ENCODE measurements around the gene CTRB2. TPM values are rescaled to one million over a fixed set of nuclear protein-coding genes. Genes with fewer than 3 reads are reported as not detected.

Gene CTRB2
- total RNA-seq, 2 donors from 2014 or later = 12.5 TPM

DNA sequence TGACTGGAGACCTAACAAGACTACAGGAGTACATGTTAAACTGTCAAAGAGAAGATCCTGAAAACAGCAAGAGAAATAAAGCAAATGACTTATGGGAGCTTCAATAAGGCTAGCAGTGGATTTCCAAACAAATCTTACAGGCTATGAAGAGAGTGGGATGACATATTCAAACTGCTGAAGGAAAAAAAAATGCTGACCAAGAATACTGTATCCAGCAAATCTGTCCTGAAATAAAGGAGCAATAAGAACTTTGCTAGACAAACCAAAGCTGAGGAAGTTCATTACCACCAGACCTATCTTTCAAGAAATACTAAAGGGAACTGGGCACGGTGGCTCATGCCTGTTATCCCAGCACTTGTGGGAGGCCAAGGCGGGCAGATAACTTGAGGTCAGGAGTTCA, 30.0 kb downstream of the CTRB2 start:
- Histone ChIP-seq H3K27me3 (replicated peaks; ENCODE audit: insufficient read depth) (no peaks in the 10 kb centered on the region), H3K4me3 (no peak overlapping the region), H3K9me3 (peaks cover 29% of the 10 kb centered on the region), H3K36me3 (no peaks in the 10 kb centered on the region), H3K27ac (no peak overlapping the region), H3K4me1 (ENCODE audit: control insufficient read depth in 1 of 2, low read depth in 2 of 2) (no peaks in the 10 kb centered on the region)
- ATAC-seq (ENCODE audit: insufficient number of reproducible peaks, low FRiP score, low read depth) (no peak), DNase-seq (ENCODE audit: low spot score) (no peak)
- TF ChIP-seq CTCF (IDR thresholded peaks at IDR 0.05) = no peak

DNA sequence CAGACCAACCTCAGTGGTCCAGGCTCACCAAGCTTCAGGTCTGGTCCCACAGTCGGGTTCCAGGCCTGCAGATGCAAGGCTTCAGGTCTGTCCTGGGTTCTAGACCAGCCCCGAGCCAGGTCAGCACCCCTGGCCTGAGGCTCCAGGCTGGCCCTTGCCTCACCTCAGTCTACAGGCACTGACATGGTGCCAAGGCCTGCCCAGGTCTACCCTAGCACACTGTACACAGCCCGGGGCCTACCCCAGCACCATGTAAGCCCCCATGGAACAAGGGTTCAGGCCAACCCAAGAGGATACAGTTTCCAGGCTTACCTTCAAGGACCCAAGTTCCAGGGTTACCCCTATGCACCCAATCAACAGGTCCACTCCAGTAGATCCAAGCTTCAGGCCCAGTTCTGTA, 31.9 kb downstream of the CTRB2 start:
- H3K4me3 ChIP-seq = no peak overlapping the region
- DNase-seq (ENCODE audit: low spot score) (no peak), ATAC-seq (ENCODE audit: insufficient number of reproducible peaks, low FRiP score, low read depth) (no peak)
- H3K36me3 ChIP-seq = peaks cover 9% of the 10 kb centered on the region
- H3K27ac ChIP-seq = no peak overlapping the region
- H3K4me1 ChIP-seq (ENCODE audit: control insufficient read depth in 1 of 2, low read depth in 2 of 2) = no peaks in the 10 kb centered on the region
- no peak for TF ChIP-seq CTCF (IDR thresholded peaks at IDR 0.05)
- H3K27me3 ChIP-seq (replicated peaks; ENCODE audit: insufficient read depth) = no peaks in the 10 kb centered on the region
- peaks cover 46% of the 10 kb centered on the region for H3K9me3 ChIP-seq

- TF ChIP-seq CTCF (IDR thresholded peaks at IDR 0.05) = no peak
- H3K27me3 ChIP-seq (replicated peaks; ENCODE audit: insufficient read depth) = no peaks in the 10 kb centered on the region
- ATAC-seq (ENCODE audit: insufficient number of reproducible peaks, low FRiP score, low read depth) (no peak), DNase-seq (ENCODE audit: low spot score) (no peak)
- peaks cover 34% of the 10 kb centered on the region for H3K36me3 ChIP-seq
- no peak overlapping the region for H3K4me3 ChIP-seq
- H3K4me1 ChIP-seq (ENCODE audit: control insufficient read depth in 1 of 2, low read depth in 2 of 2) = no peaks in the 10 kb centered on the region
- peaks cover 66% of the 10 kb centered on the region for H3K9me3 ChIP-seq
- no peak overlapping the region for H3K27ac ChIP-seq
Measured at GRCh38 chr16:75172578-75172977, 34.4 kb downstream of the CTRB2 start.

DNA sequence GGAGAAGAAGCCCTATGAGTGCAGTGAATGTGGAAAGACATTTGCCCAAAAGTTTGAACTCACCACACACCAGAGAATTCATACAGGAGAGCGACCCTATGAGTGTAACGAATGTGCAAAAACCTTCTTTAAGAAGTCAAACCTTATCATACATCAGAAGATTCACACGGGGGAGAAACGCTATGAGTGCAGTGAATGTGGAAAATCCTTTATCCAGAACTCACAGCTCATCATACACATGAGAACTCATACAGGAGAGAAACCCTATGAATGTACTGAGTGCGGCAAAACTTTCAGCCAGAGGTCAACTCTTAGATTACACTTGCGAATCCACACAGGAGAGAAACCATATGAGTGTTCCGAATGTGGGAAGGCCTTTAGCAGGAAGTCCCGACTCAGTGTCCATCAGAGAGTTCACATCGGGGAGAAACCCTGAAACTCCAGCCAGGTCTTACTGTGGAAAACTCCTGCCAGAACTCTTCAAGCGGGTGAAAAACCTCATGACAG, 37.0 kb downstream of the CTRB2 start:
- Histone ChIP-seq H3K27ac (no peak overlapping the region), H3K4me1 (ENCODE audit: control insufficient read depth in 1 of 2, low read depth in 2 of 2) (no peaks in the 10 kb centered on the region), H3K4me3 (no peak overlapping the region), H3K36me3 (peaks cover 45% of the 10 kb centered on the region), H3K9me3 (peaks cover 55% of the 10 kb centered on the region), H3K27me3 (replicated peaks; ENCODE audit: insufficient read depth) (no peaks in the 10 kb centered on the region)
- DNase-seq (ENCODE audit: low spot score) = no peak
- ATAC-seq (ENCODE audit: insufficient number of reproducible peaks, low FRiP score, low read depth) = no peak
- no peak for TF ChIP-seq CTCF (IDR thresholded peaks at IDR 0.05)

DNA sequence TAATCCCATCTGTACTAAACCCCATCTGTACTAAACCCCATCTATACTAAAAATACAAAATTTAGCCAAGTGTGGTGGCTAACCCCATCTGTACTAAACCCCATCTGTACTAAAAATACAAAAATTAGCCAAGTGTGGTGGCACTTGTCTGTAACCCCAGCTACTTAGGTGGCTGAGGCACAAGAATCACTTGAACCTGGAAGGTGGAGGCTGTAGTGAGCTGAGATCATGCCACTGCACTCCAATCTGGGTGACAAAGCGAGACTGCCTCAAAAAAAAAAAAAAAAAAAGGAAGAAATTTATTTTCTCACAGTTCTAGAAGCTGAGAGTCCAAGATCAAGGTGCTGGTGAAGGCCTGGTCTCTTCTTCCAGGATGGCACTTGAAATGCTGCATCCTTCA, 46.6 kb downstream of the CTRB2 start:
- Histone ChIP-seq H3K27me3 (replicated peaks; ENCODE audit: insufficient read depth) (no peaks in the 10 kb centered on the region), H3K36me3 (peaks cover 6% of the 10 kb centered on the region), H3K4me1 (ENCODE audit: control insufficient read depth in 1 of 2, low read depth in 2 of 2) (no peaks in the 10 kb centered on the region), H3K9me3 (peaks cover 2% of the 10 kb centered on the region), H3K27ac (no peak overlapping the region), H3K4me3 (no peak overlapping the region)
- DNase-seq (ENCODE audit: low spot score) (no peak), ATAC-seq (ENCODE audit: insufficient number of reproducible peaks, low FRiP score, low read depth) (no peak)
- TF ChIP-seq CTCF (IDR thresholded peaks at IDR 0.05) = no peak

Other genes starting within 250 kb of the CTRB2 start
- gene WDR59, start 222.0 kb downstream of the CTRB2 start, total RNA-seq = 10 to 100 TPM; 28.8 to 36.8 TPM
- 10 to 100 TPM; 16.9 to 27.1 TPM for gene ZNRF1, start 208.1 kb downstream of the CTRB2 start, total RNA-seq
- 10 to 100 TPM in 1 of 2 donors, 1 to 10 TPM in 1; 7.2 to 14.1 TPM for gene LDHD, start 90.4 kb downstream of the CTRB2 start, total RNA-seq
- gene ZFP1, start 58.6 kb downstream of the CTRB2 start, total RNA-seq = 10 to 100 TPM in 1 of 2 donors, 1 to 10 TPM in 1; 8.1 to 14.6 TPM
- 1 to 10 TPM; 4.9 to 9.3 TPM for gene CTRB1, start 11.8 kb upstream of the CTRB2 start, total RNA-seq
- 100 to 1,000 TPM; 116 to 166 TPM for gene BCAR1, start 44.5 kb upstream of the CTRB2 start, total RNA-seq
- gene CFDP1, start 226.3 kb upstream of the CTRB2 start, total RNA-seq = 10 to 100 TPM; 31.1 to 84.7 TPM